Right lobe of liver (tissue), 4 donors: Measurements from ENCODE around the gene KCNQ1.

Experiments used
- CTCF ChIP-seq, 4 donors: fragments of 200-600 bp in 3 of 4; fragments of 450-650 bp in 1 of 4; IDR thresholded peaks; one replicate each; pipeline versions ENCODE4 v1.5.1 to v1.8.0; 2016 to 2022; ENCODE audit warnings: antibody characterized with exemption in 4 of 4, mild to moderate bottlenecking in 2 of 4
- POLR2A ChIP-seq: fragments of 450-650 bp; IDR thresholded peaks from one replicate; pipeline ENCODE4 v1.6.1; 2017; ENCODE audit warnings: antibody characterized with exemption, mild to moderate bottlenecking
- donor health status: DM: no; HTN: no; CAD: no.
- donor health status: DM: no; HTN: no; CAD: no.
- donor health status: DM: no; HTN: yes; CAD: no.

GRCh38 chr11:2406451-2406850 lies 38.4 kb upstream of the KCNQ1 start:
- no peak for TF ChIP-seq CTCF (IDR thresholded peaks at IDR 0.05)
- TF ChIP-seq POLR2A, result no peak
